NCI-H146 treated with DMSO at 0.1 percent for 48 hours (cell line): Measurements from ENCODE around the gene EIF4ENIF1.
"Not testable (repeated sequence)": the region's sequence is repeated elsewhere in the genome, so short reads cannot be mapped to it uniquely, and the experiment has no call there.

Experiments used
- DNase-seq: peaks from one replicate; lab custom pipeline; 2025; ENCODE audit not compliant: unreplicated experiment; lab: John Stamatoyannopoulos, UW

The EIF4ENIF1 gene

GRCh38 chr22:31492151-31492550 is 2.5 kb upstream of the EIF4ENIF1 start:
- no peak for DNase-seq

GRCh38 chr22:31491218-31491962 is 1.7 kb upstream of the EIF4ENIF1 start:
- DNase-seq = no peak

- DNase-seq = no peak
Observed at GRCh38 chr22:31490496-31490925, 869 bp upstream of the EIF4ENIF1 start.

- no peak for DNase-seq
Observed at GRCh38 chr22:31488988-31489617, 539 bp downstream of the EIF4ENIF1 start.

- DNase-seq = no peak
Observed at GRCh38 chr22:31488346-31488883, 1.2 kb downstream of the EIF4ENIF1 start.

- DNase-seq = no peak
Observed at GRCh38 chr22:31486951-31487350, 2.7 kb downstream of the EIF4ENIF1 start.

- DNase-seq = not testable (repeated sequence)
Observed at GRCh38 chr22:31486369-31486768, 3.3 kb downstream of the EIF4ENIF1 start.

GRCh38 chr22:31482470-31482869 is 7.2 kb downstream of the EIF4ENIF1 start:
- not testable (repeated sequence) for DNase-seq

GRCh38 chr22:31481129-31481528 is 8.5 kb downstream of the EIF4ENIF1 start:
- no peak for DNase-seq

- no peak for DNase-seq
Observed at GRCh38 chr22:31477329-31477728, 12.3 kb downstream of the EIF4ENIF1 start.

GRCh38 chr22:31475800-31476199 is 13.8 kb downstream of the EIF4ENIF1 start:
- DNase-seq = no peak

- DNase-seq = no peak
Observed at GRCh38 chr22:31474743-31475142, 14.9 kb downstream of the EIF4ENIF1 start.

- DNase-seq = no peak
Observed at GRCh38 chr22:31465307-31465706, 24.3 kb downstream of the EIF4ENIF1 start.

GRCh38 chr22:31461699-31462098 is 27.9 kb downstream of the EIF4ENIF1 start:
- no peak for DNase-seq

GRCh38 chr22:31451709-31452571 is 37.7 kb downstream of the EIF4ENIF1 start:
- no peak for DNase-seq

- no peak for DNase-seq
Observed at GRCh38 chr22:31449506-31449905, 40.1 kb downstream of the EIF4ENIF1 start.

GRCh38 chr22:31448382-31448781 is 41.3 kb downstream of the EIF4ENIF1 start:
- DNase-seq = no peak

- no peak for DNase-seq
Observed at GRCh38 chr22:31447337-31447736, 42.3 kb downstream of the EIF4ENIF1 start.

GRCh38 chr22:31446767-31447166 is 42.9 kb downstream of the EIF4ENIF1 start:
- no peak for DNase-seq

- no peak for DNase-seq
Observed at GRCh38 chr22:31446208-31446607, 43.4 kb downstream of the EIF4ENIF1 start.

GRCh38 chr22:31445642-31446041 is 44.0 kb downstream of the EIF4ENIF1 start:
- DNase-seq = no peak
